Effector CD8-positive, alpha-beta T cell (primary cell): ENCODE results near the gene VPS41.

Source experiments
- DNase-seq: peaks from one replicate; lab custom pipeline; 2025; lab: John Stamatoyannopoulos, UW

The VPS41 gene

DNA sequence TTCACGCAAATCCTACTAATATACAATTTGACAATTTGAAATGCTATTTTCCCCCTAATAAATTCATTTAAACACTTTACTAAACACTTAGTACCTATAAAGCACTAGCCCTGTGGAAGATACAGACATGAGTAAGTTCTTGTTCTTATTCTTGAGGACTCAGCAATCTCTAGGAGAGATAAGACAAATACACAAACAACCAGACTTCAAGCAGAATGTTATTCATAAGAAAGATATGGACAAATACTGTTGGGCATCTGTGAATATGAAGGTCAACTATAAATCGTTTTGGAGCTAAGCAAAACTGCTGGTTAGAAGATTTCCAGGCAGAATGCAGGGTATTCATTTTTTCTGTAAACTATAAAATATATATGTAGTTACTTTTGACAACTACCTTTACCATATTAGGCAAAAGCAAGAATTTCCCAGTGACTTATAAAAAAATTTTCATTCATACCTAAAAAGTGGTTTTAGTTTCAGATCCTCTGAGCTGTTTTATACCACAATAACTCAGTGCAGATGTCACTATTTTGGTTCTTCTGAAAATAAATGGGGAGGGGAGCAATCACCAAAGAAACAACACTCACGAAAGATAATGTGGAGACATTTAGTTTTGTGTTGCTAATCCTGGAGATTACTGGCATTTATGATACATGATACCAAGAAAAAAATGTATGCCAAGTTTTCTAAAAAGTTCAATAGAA, 3.8 kb downstream of the VPS41 start:
- no peak for DNase-seq

DNA sequence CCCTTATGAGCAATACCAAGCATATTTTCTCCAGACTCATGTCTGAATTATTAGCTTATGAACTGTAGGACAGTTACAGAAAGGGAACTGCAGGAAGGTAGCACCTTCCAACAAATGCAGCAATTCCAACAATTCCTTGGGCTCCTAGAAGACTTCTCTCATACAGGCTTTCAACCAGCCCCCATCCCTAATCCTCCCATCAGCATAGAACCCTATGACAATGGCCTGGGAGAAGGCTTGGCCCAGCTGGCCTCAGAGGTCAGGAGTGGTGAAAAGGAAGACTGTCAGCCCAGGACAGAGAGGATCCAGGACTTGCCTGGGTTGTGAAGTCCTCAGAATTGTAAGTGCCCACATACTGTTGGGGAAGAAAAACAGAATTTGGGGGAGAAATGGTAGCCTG, 5.9 kb downstream of the VPS41 start:
- DNase-seq: no peak

- DNase-seq: no peak
These were observed 6.5 kb downstream of the VPS41 start for GRCh38 chr7:38902449-38902848.

GRCh38 chr7:38893061-38893460, 15.9 kb downstream of the VPS41 start:
- no peak for DNase-seq

DNA sequence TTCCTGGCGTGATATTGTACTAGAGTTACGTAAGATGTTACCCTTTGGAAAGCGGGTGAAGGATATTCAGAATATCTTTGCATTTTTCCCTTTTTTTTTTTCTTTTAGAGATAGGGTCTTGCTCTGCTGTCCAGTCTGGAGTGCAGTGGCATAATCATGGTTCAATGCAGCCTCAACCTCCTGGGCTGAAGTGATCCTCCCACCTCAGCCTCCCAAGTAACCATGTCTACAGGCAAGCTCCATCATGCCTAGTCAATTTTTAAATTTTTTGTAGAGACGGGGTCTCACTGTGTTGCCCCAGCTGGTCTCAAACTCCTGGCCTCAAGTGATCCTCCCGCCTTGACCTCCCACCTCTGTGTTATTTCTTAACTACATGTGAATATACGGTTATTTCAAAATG, 18.4 kb downstream of the VPS41 start:
- no peak for DNase-seq

GRCh38 chr7:38889872-38890432, 19.0 kb downstream of the VPS41 start:
- DNase-seq: no peak

DNA sequence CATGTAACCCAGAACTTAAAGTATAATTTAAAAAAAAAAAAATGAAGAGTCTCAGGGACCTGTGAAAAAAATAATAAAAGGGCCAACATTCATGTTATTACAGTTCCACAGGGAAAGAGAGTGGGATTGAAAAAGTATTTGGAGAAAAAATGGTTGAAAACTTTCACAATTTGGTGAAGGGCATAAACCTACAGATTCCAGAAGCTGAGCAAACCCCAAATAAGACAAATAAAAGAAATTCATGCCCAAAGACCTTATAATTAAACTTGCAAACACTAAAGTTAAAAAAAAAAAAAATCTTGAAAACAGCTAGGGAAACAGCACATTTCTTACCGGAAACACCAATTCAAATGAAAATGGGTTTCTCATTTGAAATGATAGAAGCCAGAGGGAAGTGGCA, 19.9 kb downstream of the VPS41 start:
- DNase-seq: no peak

DNA sequence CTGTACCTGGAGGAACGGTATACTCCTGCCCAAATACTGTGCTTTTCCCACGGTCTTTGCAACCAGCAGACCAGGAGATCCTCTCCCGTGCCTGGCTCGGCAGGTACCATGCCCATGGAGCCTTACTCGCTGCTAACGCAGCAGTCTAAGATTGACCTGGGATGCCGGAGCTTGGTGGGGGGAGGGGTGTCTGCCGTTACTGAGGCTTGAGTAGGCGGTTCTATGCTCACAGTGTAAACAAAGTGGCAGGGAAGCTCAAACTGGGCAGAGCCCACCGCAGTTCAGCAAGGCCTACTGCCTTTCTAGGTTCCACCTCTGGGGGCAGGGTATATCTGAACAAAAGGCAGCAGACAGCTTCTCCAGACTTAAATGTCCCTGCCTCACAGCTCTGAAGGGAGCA, 22.7 kb downstream of the VPS41 start:
- no peak for DNase-seq

GRCh38 chr7:38883706-38884105, 25.3 kb downstream of the VPS41 start:
- DNase-seq: no peak

DNA sequence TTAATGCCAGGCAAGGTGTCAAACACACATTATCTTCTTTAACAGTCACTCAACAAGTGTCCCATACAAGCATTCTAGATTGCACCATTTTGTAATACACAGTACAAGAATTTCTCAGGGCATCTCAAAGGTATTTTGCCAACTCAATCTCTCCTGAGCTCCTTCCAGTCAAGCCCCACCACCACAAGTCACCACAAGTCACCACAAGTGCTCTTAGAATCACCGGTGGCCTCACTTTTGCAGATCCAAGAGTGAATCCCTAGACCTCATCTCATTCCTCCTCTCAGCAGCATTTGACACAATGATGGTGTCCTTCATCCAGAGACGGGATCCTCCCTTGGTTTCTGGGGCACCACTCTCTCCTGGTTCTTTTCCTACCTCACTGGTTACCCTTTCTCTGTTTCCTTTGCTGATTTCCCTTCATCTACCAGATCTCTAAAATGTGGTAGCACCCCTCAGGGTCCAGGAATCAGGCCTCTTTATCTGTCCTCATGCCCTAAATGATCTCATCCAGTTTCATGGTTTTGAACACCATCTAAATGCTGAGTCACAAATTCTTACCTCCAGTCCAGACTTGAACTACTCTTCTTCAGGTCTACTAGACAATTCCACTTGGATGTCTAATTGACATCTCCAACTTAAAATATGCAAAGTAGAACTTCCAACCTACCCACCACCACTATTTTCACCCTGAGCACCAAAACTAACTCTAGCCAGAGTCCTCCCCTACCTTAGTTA, 26.9 kb downstream of the VPS41 start:
- DNase-seq: no peak

DNA sequence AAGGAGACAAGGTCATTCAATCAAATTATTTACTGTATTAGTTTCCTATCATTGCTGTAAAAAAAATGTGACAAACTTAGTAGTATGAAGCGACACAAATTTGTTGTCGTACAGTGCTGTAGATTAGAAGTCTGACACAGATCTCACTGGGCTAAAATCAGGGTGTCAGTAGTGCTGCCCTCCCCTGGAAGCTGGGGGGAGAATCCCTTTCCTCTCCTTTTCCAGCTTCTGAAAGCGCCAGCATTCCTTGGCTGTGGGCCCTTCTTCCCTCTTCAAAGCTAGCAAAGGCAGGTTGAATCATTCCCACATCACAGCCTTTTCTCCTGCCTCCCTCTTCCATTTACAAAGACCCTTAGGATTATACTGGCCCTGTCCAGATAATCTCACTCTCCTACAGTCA, 28.0 kb downstream of the VPS41 start:
- no peak for DNase-seq

DNA sequence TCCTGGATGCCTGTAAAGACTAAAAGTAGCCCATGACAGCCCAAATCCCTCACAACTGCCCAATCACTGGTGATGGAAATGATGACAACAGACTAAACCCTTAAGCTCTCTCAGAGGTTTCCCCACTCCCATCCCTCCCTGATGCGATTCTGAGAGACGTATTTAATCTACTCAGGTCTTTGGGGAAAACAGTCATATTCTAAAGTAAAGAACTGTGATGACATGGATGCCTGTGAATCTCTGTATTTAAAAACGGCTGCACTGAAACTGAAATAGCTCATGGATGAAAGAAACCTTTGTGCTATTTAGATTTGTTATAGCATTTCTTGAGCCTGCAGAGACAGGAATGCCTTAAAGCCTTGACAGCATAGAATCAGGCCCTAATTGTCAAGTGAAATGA, 28.5 kb downstream of the VPS41 start:
- no peak for DNase-seq

GRCh38 chr7:38880035-38880434, 29.0 kb downstream of the VPS41 start:
- DNase-seq: no peak

GRCh38 chr7:38878694-38879457, 30.1 kb downstream of the VPS41 start:
- no peak for DNase-seq

DNA sequence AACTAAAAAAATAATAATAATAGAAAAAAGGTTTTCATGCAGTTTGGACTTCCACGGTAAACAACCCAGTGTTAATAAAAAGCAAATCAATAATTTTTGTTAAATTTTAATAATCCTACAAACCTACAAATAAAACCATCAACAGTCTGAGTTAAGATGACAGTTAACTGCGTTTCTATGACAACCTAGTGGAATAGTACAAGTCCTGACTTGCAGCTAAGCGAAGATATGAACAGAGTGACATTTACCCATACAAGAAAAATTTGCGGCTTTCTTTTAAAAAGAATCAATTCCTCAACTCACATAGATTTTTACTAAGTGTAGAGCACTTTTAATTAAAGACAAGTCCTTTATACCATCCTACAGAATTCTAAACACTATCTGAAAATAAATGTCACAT, 35.6 kb downstream of the VPS41 start:
- no peak for DNase-seq

GRCh38 chr7:38872202-38872601, 36.8 kb downstream of the VPS41 start:
- no peak for DNase-seq

DNA sequence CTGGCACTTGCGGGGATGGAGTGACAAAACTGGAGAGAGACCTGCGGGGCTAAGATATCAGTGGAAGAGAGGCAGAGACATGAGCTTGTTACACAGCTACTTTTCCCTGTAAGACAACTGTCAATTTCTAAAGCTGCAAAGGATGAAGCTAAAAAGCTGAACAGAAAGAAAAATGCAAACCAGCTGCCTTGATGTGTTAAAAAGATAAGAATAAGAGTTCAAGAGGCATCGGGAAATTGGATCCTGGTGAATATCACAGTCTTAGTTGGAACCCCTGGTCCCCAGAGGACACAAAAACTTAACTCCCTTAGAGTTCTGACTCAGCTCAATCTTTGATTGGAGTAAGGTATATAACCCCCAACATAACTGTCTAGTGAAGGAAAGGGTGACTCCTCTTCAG, 38.8 kb downstream of the VPS41 start:
- DNase-seq: no peak

DNA sequence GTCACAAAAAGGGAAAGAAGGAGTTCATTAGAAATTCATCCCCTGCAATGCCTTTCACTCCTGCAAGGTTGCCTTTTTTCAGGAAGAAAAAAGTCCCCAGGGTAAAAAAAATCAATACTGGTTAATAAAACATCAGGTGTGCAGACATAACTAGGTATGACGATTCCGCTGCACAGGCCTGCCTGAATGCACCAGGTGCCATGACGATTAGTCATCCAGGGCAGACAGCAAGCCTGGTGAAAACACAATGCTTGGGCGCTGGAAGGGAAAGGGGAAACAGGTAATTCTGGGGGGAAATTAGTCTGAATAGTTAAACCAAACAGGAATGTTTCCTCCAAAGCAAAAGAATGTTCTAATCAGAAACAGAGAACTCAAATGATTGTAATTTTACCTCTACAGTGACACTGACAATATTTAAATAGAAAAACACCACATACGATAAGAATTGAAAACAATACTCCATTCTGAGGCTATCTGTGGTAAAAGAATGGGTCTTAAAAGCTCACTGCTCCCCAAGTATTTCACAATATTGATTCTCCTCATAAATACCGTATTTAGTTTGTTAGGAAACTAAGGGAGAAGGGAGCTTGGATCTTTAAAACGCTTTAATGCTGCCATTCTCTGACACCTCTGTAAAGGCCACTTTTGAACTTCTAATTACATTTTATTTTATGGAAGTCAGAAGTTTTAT, 45.2 kb downstream of the VPS41 start:
- no peak for DNase-seq

DNA sequence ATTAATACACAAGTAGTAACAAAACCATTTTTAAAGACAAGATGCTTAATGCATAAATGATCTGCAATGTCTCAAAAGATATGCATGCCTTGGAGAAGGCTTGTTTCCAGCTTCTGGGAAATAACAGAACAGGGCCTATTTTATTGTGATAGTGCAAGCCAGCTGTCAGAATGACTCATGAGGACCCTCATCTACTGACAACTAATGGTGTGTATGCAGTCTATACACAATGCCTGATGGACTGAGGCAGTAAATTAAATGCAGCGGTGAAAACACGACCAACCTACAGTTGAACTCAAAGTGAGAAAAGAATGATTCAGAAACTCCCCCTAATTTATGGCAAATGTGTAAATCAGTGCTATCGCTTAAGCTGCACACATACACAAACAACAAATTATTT, 46.3 kb downstream of the VPS41 start:
- no peak for DNase-seq

- DNase-seq: no peak
These were observed 50.6 kb downstream of the VPS41 start for GRCh38 chr7:38858259-38858884.

- DNase-seq: no peak
These were observed 53.1 kb downstream of the VPS41 start for GRCh38 chr7:38855867-38856266.

- no peak for DNase-seq
These were observed 53.6 kb downstream of the VPS41 start for GRCh38 chr7:38855386-38855785.
